Activated gamma-delta T cell treated with Interleukin-2 at 50 U/mL for 16 hours (primary cell): ENCODE measurements around the gene PIM3.

Experiments used
- DNase-seq: peaks from one replicate; pipeline ENCODE4 v3.0.0-alpha.2; 2020

The PIM3 gene

GRCh38 chr22:49943771-49944398 lies 16.7 kb upstream of the PIM3 start:
- no peak for DNase-seq

GRCh38 chr22:49944399-49944891 lies 16.1 kb upstream of the PIM3 start:
- DNase-seq = no peak

- peak; percentile 38 for DNase-seq
Measured at GRCh38 chr22:49945042-49945794, 15.4 kb upstream of the PIM3 start.

GRCh38 chr22:49946612-49947295 lies 13.8 kb upstream of the PIM3 start:
- DNase-seq = no peak

- DNase-seq = no peak
Measured at GRCh38 chr22:49947296-49947622, 13.3 kb upstream of the PIM3 start.

GRCh38 chr22:49948116-49948957 lies 12.2 kb upstream of the PIM3 start:
- no peak for DNase-seq

- DNase-seq = no peak
Measured at GRCh38 chr22:49948958-49949913, 11.3 kb upstream of the PIM3 start.

GRCh38 chr22:49949914-49950292 lies 10.7 kb upstream of the PIM3 start:
- DNase-seq = no peak

- no peak for DNase-seq
Measured at GRCh38 chr22:49950396-49950994, 10.1 kb upstream of the PIM3 start.

GRCh38 chr22:49951000-49951677 lies 9.4 kb upstream of the PIM3 start:
- DNase-seq = no peak

GRCh38 chr22:49951678-49951985 lies 8.9 kb upstream of the PIM3 start:
- no peak for DNase-seq

- DNase-seq = no peak
Measured at GRCh38 chr22:49951986-49952896, 8.3 kb upstream of the PIM3 start.

- no peak for DNase-seq
Measured at GRCh38 chr22:49953027-49953679, 7.4 kb upstream of the PIM3 start.

GRCh38 chr22:49953680-49954344 lies 6.8 kb upstream of the PIM3 start:
- DNase-seq = no peak

GRCh38 chr22:49954354-49954753 lies 6.2 kb upstream of the PIM3 start:
- DNase-seq = no peak

GRCh38 chr22:49954991-49955580 lies 5.5 kb upstream of the PIM3 start:
- DNase-seq = no peak

GRCh38 chr22:49955581-49956417 lies 4.8 kb upstream of the PIM3 start:
- no peak for DNase-seq

- no peak for DNase-seq
Measured at GRCh38 chr22:49956418-49956770, 4.2 kb upstream of the PIM3 start.
